HG03469 (cell line): ENCODE data around the gene RAPGEF1.
"Not testable (repeated sequence)": the region's sequence is repeated elsewhere in the genome, so short reads cannot be mapped to it uniquely, and the experiment has no call there.

Experiments
- ATAC-seq: cut with Tn5 transposase; IDR thresholded peaks from one replicate; pipeline ENCODE4 v1.9.1; 2021; ENCODE audit warnings: mild to moderate bottlenecking, moderate library complexity, moderate number of reproducible peaks; ENCODE audit not compliant: unreplicated experiment

Gene RAPGEF1

DNA sequence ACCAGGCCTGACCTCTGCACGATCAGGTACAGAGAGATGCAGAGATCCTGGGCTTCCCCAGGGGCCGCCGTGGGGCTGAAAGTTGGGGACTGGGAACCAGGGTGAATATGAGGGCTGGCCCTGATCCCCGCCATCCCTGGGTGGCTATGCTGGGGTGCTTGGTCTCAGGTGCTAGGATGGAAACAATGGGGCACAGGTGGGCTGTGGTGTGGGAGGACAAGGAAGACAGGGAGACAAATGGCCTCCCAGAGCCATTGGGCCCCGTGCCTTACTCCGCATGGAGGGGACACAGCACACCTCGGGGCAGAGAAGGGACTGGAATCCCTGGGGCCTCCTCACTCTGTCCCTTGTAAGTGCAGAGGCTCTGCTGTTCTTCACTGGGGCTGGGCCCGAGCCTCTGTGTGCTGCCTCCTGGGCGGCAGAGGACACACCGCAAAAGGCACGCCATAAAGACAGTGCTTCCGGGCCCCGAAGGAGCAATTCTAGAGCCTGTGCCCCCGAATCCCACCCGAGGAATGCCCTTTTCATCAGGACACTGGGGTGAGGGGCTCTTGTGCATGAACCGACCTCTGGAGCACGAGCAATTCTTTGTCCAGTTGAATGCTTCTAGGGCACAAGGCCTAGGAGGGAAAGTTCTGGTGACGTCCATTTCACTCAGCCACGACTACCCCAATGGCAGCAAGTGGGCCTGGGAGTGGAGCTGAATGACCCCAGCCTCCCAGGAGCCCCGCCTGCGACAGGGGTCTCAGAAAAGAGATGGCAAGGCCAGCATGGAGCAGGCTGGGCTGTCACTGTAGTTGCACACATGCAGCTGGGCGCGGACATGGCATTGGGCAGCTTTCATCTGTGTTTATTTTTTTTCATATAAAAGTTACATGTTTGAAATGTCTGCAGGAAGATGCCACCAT lies 163.7 kb downstream of the RAPGEF1 start:
- ATAC-seq: no peak

DNA sequence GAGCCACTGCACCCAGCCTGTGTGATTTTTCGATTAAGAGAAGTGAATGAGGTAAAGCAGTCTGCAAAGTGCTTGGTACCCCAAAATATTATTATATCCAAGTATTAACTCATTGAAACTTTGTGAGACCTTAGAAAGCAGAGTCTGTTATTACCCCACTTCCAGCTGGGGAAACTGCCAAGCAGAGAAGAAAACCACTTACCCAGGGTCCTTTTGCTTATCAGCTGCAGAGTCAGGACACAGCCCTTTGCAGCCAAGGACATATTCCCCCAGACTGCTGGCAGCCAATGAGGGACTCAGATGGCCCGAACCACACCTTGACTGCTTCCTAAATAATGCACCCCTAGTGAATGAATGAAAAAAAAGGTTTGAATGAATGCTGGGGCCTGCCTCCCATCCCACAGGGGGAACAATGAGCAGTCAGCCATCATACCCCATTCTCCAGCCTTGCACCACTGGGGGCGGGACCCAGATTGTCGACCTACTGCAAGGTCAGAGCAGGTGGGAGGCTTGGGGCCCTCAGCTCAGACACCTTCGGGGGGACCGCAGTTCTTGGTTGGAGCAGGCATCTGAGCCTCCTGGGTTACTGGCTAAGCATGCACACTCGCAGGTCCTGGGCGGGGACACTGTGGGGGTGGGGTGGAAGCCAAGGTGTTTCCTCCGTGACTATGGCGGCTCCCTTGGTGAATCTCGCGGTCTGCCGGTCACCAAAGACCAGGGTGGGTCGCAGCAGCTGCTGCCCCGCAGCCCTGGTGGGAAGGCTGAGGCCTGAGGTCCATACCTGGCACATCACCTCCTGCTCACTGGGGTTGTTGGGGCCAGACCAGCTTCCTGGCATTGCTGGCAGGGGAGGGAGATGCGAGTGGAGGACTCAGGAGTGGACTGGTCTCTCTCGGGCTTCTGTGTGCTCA lies 164.9 kb downstream of the RAPGEF1 start:
- no peak for ATAC-seq

DNA sequence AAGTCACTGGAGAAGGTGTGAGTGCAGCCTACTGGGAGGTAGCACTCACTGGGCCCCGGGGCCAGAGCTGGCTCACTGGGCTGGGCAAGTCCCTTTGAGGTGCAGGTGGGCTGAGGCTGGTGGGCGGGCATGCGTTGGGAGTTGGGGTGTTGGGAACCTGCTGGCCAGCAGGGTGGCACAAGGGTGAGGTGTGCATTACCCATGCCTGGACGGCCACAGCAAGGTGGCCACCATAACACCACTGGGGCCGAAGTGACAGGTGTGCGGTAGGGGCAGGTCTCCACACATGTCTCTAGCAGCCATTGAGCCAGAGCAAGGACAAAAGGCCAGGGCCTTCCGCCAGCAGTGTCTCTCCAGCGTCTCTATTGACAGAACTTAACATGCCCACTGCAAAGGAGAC lies 172.0 kb downstream of the RAPGEF1 start:
- ATAC-seq: no peak

DNA sequence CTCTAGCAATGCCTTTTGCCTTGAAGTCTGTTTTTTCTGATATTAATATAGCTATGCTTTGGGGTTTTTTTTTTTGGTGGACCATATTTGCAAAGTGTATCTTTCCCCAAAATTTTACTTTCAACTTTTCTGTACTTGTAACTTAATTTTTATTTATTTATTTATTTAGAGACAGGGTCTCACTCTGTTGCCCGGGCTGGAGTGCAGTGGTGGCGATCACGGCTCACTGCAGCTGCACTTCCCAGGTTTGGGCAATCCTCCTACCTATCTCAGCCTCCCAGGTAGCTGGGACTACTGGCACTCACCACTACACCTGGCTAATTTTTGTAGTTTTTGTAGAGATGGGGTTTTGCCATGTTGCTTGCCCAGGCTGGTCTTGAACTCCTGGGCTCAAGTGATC lies 173.7 kb downstream of the RAPGEF1 start:
- ATAC-seq: no peak

DNA sequence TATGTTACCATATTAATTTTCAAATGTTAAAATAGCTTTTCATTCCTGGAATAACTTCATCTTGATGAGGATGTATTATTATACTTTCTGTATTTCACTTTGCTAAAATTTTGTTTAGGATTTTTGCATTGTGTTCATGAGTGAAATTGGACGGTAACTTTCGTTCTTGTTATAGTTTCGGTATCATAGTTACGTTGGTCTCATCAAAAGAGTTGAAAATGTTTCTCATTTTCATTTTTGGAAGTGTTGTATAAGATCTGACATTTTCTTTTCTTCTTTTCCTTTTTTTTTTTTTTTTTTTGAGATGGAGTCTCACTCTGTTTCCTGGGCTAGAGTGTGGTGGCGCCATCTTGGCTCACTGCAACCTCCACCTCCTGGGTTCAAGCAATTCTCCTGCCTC lies 174.5 kb downstream of the RAPGEF1 start:
- no peak for ATAC-seq

DNA sequence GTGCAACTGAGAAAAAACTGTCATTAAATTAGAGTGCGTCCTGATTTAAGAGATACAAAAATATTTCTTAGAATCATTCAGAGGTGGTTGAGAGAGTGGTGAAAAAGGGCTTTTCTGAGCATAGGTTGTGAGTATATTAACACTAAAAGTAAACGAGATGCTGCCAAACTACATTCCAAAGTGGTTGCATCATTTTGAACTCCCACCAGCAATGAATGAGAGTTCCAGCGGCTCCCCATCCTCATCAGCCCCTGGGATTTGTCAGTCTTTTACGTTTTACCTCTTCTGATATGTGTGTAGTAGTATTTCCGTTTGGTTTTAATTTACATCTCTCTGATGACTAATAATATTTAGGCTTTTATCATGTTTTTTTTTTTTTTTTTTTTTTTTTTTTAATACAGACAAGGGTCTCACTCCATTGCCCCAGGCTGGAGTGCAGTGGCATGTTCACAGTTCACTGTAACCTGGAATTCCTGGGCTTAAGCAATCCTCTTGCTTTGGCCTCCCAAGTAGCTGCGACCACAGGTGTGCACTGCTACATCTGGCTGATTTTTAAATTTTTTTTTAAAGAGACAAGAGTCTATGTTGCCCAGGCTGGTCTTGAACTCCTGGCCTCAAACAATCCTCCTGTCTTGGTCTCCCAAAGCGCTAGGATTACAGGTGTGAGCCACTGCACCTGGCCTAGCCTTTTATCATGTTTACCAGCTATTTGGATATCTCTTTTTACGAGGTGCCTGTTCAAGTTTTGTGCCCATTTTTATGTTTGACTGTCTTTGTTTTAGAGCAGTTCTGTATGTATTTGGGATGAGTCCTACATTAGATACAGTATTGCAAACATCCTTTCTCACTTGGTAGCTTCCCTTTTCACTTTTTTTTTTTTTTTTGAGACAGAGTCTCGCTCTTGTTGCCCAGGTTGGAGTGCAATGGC lies 177.6 kb downstream of the RAPGEF1 start:
- no peak for ATAC-seq

DNA sequence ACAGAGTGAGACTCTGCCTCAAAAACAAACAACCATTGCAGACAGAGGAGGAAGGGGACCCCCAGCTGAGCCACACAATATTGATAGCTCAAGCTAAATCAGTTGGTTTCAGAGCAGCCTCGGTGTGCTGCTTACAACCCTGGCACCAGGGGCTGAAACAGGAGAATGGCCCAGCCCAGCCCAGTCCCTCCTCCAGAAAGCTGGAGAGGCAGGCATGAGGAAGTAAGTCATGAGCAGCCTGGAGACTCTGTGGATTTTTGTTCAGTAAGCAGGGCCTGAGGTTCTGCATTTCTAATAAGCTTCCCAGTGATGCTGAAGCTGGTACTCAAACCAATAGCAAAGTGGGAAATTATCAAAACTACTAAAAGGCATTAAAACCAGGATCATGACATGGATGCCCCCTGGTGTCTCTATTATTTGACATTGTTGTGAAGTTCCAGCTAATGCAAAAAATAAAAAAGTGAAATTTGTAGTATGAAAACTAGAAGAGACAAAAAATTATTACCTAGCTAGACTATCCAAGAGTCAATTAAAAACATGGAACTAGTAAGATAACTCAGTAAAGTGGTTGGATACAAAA lies 180.4 kb downstream of the RAPGEF1 start:
- no peak for ATAC-seq

DNA sequence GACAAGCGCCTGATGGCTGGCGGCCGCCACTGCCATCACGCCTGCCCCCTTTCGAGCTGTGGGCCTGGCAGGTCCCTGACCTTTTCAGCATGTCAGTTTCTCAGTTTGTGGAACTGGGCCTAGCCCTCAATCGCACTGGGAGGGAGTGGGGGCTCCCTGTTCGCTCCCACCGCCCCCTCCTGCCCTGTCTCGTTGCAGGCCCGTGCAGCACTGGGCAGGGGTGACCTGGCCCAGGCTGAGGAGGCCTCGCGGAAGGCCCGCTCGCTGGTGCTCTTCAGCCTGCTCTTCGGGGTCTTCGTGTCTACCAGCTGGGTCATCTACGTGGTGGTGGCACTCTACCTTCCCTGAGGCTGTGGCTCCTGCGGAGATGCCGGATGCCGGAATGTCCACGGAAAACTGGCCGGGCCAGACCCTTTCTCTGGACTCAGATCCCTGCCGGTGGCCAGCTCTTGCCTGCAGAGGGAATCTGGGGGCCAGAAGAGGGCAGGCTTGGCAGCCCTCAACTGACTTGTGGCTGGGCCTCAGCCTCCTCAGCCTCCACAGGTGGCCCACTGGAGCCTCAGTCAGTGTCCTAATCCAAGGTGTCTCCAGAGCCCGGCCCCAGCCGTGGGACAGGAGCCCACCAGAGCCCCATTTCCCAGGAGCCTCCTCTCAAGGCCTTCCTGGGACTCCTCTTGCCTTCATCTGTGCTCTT lies 181.9 kb downstream of the RAPGEF1 start:
- no peak for ATAC-seq

DNA sequence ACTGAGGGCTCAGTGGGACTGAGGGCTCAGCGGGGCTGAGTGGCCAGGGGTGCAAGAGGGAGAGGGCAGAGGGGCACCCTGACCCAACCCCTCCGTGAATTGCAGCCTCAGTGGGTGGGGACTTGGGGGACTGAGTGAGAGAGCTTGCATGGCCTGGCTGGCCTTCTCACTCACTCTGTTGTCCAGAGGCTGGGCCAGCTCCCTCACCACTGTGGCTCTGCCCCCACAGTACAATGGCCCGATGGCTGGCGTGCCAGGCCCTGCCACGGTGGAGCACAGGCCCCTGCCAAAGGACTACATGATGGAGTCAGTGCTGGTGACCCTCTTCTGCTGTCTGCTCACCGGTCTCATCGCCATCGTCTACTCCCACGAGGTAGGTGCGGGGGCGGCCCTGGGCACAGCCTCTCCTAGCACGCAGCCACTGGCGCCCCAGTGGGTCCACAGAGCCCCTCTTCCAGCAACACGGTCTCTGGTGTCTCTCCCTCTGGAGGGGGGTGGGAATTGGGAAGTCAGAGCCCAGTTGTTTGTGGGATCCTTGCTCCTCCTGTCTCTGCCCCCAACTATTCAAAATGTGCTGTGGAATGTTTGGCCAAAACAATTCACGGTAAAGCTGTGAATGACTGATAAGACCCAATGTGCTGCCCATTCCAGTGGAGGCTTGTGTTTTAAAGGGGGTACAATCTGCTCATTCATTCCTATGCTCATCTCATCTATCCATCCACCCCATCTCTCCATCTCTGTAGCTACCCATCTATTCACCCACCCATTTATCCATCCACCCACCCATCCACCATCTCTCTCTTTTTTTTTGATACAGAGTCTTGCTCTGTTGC lies 183.8 kb downstream of the RAPGEF1 start:
- ATAC-seq: no peak

DNA sequence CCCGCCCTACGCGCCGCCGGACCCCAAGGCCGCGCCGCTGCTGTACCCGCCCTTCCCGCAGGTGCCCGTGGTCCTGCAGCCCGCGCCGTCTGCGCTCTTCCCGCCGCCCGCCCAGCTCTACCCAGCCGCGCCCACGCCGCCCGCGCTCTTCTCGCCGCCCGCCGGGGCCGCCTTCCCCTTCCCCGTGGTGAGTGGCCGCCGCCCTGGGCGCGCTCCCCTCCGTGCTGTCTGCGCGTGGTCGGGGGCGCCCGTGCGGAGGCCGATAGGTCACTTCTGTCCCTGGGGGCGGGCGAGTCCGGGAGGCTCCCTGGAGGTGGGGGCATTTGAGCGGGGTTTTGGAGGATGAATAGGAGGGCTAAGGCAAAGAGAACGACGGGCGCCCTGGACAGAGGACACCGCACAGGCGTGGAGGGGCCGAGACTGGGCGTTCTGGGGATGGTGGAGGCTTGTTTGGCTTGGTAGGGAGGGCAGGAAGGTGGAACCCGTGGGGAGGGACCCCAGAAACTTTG lies 185.0 kb downstream of the RAPGEF1 start:
- no peak for ATAC-seq

DNA sequence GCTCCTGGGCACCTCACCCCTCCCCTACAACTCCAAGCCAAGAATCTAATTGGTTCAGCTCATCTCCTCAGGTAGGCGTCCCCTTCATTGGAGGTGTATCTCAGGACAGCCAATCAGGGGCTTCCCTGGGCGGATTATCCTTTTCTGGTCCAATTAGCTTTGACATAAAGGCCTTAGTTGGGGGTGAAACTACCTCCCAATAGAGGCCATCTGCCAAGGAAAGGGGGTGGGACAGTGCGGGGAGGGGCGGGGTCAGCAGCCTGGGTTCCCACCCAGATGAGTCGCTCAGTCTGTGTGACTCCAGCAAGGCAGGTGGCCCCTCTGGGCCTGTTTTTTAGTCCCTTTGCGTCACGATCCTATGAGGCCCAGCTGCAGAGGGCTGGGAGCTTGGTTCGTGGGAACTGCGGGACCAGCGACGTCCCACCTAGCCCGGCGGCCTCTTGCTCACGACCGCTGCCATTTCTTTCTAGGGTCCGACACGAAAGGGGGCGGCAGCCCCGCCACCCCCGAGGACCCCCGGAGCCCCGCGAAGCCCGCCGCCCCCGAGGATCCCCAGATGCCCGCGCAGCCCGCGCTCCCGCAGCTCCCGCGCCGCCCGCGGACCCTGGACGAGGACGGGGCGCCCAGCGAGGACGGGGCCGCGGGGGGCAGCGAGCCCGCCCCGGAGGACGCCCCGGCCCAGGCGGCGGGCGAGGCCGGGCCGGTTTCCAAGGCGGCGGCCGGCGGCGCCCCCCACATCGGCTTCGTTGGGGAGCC lies 185.6 kb downstream of the RAPGEF1 start:
- ATAC-seq: no peak

DNA sequence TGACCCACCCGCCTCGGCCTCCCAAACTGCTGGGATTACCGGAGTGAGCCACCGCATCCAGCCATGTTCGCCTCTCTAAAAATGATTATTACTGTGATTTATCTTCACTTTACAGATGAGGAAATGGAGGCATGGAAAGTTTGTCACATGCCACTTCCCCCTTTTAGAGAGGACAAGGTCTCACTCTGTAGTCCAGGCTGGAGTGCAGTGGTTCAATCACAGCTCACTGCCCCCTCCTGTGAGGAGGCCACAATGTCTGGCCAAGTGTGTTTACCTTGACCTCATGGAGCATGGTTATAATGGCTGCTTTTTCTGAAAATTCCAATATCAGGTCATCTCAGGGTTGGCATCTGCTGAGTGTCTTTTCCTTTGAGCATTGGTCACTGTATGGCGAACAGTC lies 187.8 kb downstream of the RAPGEF1 start:
- no peak for ATAC-seq

DNA sequence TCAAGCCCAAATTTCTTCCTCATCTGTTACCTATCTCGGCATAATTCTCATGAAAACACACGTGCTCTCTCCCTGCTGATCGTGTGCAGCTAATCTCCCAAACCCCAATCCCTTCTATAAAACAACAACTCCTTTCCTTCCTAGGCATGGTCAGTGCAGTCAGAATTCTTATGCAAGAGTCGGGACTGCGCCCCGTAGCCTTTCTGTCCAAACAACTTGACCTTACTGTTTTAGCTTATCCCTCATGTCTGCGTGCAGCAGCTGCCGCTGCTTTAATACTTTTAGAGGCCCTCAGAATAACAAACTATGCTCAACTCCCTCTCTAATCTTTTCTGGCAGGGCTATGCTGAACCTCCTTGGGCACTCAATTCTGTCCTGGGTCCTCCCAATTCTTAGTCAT lies 189.4 kb downstream of the RAPGEF1 start:
- not testable (repeated sequence) for ATAC-seq

DNA sequence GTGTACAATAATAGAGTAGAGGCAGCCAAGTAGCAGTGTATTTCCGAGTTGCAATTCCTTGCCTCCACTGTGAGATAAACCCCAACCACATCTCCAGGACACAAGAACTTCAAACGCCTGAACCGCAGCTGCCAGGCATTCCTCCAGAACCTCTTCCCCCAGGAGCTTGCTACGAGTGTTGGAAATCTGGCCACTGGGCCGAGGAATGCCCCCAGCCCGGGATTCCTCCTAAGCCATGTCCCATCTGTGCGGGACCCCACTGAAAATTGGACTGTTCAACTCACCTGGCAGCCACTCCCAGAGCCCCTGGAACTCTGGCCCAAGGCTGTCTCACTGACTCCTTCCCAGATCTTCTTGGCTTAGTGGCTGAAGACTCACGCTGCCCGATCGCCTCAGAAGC lies 190.7 kb downstream of the RAPGEF1 start:
- not testable (repeated sequence) for ATAC-seq

DNA sequence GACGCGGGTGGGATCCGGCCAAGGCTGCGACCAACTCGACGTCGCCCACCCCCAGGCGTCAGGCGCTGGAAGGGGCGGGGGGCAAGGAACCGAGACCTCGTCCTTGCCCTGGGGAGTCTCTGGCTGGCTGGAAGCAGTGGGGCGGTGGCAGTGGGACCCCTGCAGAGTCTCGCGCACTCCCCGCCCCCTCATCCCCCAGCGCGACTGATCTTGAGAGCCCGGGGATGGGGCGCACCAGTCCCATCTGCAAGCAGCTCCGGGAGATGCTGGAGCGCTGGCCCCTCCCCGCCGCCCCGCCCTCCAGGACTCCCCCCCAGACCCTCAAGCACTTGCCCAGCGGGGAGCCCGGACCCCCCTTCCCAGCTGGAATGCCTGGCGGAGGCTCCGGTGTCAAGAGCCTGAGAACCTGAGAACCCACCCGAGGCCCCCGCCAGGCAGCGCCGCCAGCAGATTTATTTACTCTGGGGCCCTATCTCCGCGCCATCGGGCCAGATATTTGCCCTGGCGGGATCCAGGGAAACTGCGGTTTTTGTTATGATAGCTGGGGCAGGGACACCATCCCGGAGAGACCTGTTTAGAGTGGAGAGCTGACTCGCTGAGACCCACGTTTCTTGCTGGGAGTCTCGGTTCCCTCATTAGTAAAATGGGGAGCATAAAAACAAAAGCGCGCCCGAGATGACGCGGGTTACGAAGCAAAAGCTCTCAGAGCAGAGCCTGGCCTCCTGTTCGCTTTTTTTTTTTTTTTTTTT lies 193.4 kb downstream of the RAPGEF1 start:
- no peak for ATAC-seq

DNA sequence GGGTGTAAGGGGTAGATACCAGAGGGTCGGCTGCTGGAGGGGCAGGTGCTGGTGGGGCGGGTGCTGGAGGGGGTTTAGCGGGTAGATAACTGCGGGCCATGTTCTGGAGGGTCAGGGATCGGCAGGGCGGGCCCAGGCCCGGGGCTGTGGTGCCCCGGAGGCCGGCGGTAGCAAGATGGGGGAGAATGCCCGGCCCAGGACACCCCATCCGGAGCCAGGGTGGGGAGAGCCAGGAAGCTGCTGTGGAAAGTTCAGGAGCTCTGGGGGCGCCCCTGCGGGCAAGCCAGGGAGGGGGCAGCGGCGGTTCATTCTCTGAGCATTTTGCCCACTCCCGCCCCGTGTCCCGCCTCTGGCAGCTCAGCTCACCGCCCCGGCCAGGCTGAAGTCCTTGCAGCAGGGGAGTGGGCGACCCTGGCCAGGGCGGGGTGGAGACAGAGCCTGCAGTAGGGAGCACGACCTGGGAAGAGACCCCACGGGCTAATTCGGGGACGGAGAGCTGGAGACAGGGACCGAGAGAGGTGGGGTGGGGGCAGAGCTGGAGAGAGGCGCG lies 194.0 kb downstream of the RAPGEF1 start:
- ATAC-seq: no peak
